ENCODE results near the gene ADAM8.

DNA sequence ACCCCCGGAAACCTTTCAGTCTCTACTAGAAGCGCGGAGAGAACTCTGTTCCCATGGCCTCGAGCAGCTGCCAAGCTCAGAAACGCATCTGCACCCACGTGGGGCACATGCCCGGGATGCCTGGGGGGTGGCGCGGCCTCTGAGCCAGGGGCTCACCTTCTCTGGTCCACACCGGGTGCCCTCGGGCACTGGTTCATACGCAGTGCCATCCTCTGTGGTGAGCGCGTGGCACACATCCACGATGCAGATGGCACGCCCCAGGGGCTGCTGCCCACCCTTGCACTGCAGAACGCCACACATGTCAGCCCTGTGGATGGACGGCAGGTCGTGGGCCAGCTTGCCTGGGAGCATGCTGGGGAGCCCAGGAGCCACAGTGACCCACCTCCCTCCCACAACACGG, 6.5 kb downstream of the ADAM8 start:
- TF ChIP-seq, protein P1, sequence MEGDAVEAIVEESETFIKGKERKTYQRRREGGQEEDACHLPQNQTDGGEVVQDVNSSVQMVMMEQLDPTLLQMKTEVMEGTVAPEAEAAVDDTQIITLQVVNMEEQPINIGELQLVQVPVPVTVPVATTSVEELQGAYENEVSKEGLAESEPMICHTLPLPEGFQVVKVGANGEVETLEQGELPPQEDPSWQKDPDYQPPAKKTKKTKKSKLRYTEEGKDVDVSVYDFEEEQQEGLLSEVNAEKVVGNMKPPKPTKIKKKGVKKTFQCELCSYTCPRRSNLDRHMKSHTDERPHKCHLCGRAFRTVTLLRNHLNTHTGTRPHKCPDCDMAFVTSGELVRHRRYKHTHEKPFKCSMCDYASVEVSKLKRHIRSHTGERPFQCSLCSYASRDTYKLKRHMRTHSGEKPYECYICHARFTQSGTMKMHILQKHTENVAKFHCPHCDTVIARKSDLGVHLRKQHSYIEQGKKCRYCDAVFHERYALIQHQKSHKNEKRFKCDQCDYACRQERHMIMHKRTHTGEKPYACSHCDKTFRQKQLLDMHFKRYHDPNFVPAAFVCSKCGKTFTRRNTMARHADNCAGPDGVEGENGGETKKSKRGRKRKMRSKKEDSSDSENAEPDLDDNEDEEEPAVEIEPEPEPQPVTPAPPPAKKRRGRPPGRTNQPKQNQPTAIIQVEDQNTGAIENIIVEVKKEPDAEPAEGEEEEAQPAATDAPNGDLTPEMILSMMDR (IDR thresholded peaks at IDR 0.05; ENCODE audit: control extremely low read depth in 1 of 3, insufficient read depth in 1 of 3, low read depth in 1 of 3, low read length in 3 of 3), result no peak
- TF ChIP-seq SP4 (IDR thresholded peaks at IDR 0.05; ENCODE audit: low read length), result no peak
- TF ChIP-seq POLR2A (IDR thresholded peaks at IDR 0.05; ENCODE audit: control extremely low read depth in 1 of 2, low read depth in 2 of 2, low read length in 2 of 2), result no peak
- no peak for TF ChIP-seq CREB1 (IDR thresholded peaks at IDR 0.05)
- no peak for TF ChIP-seq SP1 (IDR thresholded peaks at IDR 0.05; ENCODE audit: low read depth, low read length)
- no peak for TF ChIP-seq GABPA (IDR thresholded peaks at IDR 0.05; ENCODE audit: borderline replicate concordance, insufficient read depth, low read length)
- TF ChIP-seq RAD21 (IDR thresholded peaks at IDR 0.05 in 1 of 2, conservative IDR thresholded peaks at IDR 0.05 in 1 of 2; ENCODE audit: low read depth in 2 of 2, low read length in 2 of 2), result no peak
